HG02970 (cell line): Measurements from ENCODE around the gene ESR1.

Experiments
- ATAC-seq: cut with Tn5 transposase; IDR thresholded peaks from one replicate; pipeline ENCODE4 v1.9.1; 2021; ENCODE audit warnings: mild to moderate bottlenecking, moderate library complexity, moderate number of reproducible peaks; ENCODE audit not compliant: unreplicated experiment, low FRiP score

The ESR1 gene

GRCh38 chr6:152164957-152165356, 357.5 kb downstream of the ESR1 start:
- ATAC-seq, result no peak

GRCh38 chr6:152166497-152166896, 359.0 kb downstream of the ESR1 start:
- no peak for ATAC-seq

- no peak for ATAC-seq
Measured at GRCh38 chr6:152166897-152167296, 359.4 kb downstream of the ESR1 start.

- ATAC-seq, result no peak
Measured at GRCh38 chr6:152167641-152168603, 360.4 kb downstream of the ESR1 start.

GRCh38 chr6:152170313-152170701, 362.8 kb downstream of the ESR1 start:
- no peak for ATAC-seq

- peak; percentile 82 for ATAC-seq
Measured at GRCh38 chr6:152170702-152171667, 363.5 kb downstream of the ESR1 start.

- no peak for ATAC-seq
Measured at GRCh38 chr6:152173321-152173720, 365.8 kb downstream of the ESR1 start.

- no peak for ATAC-seq
Measured at GRCh38 chr6:152173957-152174356, 366.5 kb downstream of the ESR1 start.

GRCh38 chr6:152176268-152176667, 368.8 kb downstream of the ESR1 start:
- ATAC-seq, result no peak
